ENCODE data around the gene PRSS48.

PRSS48 gene

GRCh38 chr4:151324124-151324751 is 47.3 kb downstream of the PRSS48 start:
- peaks cover 2% of the 10 kb centered on the region for H3K4me1 ChIP-seq (ENCODE audit: control insufficient read depth, insufficient read depth, low read length)
- H3K27me3 ChIP-seq (ENCODE audit: control insufficient read depth, insufficient read depth, low read length) = no peaks in the 10 kb centered on the region
- peak overlapping the region; percentile 73 for H3K4me3 ChIP-seq (ENCODE audit: low read length)
- H3K36me3 ChIP-seq (ENCODE audit: control insufficient read depth, insufficient read depth, low read length) = no peaks in the 10 kb centered on the region
- H3K9ac ChIP-seq (ENCODE audit: low read length) = no peak overlapping the region
- H3K27ac ChIP-seq (ENCODE audit: low read depth, low read length) = peak overlapping the region; percentile 83

DNA sequence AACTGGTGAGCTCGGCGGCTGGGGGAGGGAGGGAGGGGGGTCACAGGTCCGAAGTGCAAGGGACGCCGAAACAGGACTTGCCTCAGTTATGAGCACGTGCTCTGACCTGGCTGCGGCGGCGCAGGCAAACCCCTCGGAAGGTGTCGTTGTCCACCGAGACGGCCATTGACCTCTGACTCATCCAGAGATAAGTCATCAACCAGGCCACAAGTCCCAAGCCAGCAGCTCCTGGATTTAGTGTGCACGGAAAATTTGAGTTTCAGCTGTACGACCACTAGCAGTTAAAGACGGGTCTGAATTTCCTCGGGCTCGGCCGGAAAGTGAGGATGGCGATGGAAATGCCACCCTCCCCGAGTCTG is 47.8 kb downstream of the PRSS48 start:
- no peaks in the 10 kb centered on the region for H3K36me3 ChIP-seq (ENCODE audit: control insufficient read depth, insufficient read depth, low read length)
- peak overlapping the region; percentile 73 for H3K4me3 ChIP-seq (ENCODE audit: low read length)
- no peaks in the 10 kb centered on the region for H3K27me3 ChIP-seq (ENCODE audit: control insufficient read depth, insufficient read depth, low read length)
- peak overlapping the region; percentile 83 for H3K27ac ChIP-seq (ENCODE audit: low read depth, low read length)
- H3K9ac ChIP-seq (ENCODE audit: low read length) = peak overlapping the region; percentile 6
- H3K4me1 ChIP-seq (ENCODE audit: control insufficient read depth, insufficient read depth, low read length) = peaks cover 2% of the 10 kb centered on the region

DNA sequence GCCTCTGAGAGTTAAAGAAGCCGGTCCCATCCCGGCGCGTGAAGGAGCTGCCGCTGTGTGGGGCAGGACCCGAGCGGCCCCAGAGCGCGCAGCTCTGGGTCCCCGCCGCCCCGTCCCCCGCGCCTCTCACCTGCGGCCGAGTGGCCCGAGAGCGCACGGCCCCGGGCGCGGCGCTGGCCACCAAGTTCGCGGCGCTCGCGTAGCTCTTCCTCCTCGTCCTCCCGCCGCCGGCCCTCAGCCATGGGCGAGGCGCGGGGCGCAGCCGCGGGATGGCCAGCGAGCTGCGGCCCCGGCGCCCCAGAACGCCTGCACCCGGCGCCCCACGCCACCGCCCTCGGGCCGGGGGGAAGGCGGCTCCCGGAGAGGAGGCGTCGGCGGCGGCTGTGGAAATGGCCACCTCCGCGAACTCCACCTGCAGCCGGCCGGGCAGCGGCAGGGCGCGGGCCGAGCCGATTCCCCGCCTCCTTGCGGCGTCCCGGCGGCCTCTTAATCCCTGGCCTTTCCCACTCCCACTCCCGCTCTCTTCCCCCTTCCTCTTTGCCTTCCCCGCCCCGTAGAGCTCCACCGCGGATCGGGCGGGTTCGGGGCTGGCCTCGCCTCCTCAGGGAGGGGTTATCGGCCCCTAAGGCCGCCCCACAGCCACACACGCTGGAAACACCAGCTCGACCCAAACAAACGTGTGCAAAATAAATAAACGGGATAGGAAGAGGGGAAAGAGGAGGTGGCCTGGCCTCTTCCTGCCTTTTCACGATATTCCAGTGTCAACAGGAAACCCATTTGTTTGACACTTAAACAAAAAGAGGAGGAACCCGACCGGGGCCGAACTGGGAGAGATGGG is 48.4 kb downstream of the PRSS48 start, which contains the start of gene SH3D19:
SH3D19 (minus strand) TSS at position 495 of the 838 bp plus-strand sequence; CDS start at position 242, 253 bp downstream.
- Histone ChIP-seq H3K4me1 (ENCODE audit: control insufficient read depth, insufficient read depth, low read length) (peaks cover 2% of the 10 kb centered on the region), H3K27ac (ENCODE audit: low read depth, low read length) (peak within 1 kb of the TSS; percentile 83), H3K9ac (ENCODE audit: low read length) (peak within 1 kb of the TSS; percentile 26), H3K36me3 (ENCODE audit: control insufficient read depth, insufficient read depth, low read length) (no peaks in the 10 kb centered on the region), H3K27me3 (ENCODE audit: control insufficient read depth, insufficient read depth, low read length) (no peaks in the 10 kb centered on the region), H3K4me3 (ENCODE audit: low read length) (peak within 1 kb of the TSS; percentile 73)

GRCh38 chr4:151325949-151326246 is 48.9 kb downstream of the PRSS48 start:
- no peaks in the 10 kb centered on the region for H3K27me3 ChIP-seq (ENCODE audit: control insufficient read depth, insufficient read depth, low read length)
- peak overlapping the region; percentile 26 for H3K9ac ChIP-seq (ENCODE audit: low read length)
- H3K4me3 ChIP-seq (ENCODE audit: low read length) = peak overlapping the region; percentile 73
- peaks cover 2% of the 10 kb centered on the region for H3K4me1 ChIP-seq (ENCODE audit: control insufficient read depth, insufficient read depth, low read length)
- H3K27ac ChIP-seq (ENCODE audit: low read depth, low read length) = peak overlapping the region; percentile 83
- no peaks in the 10 kb centered on the region for H3K36me3 ChIP-seq (ENCODE audit: control insufficient read depth, insufficient read depth, low read length)

DNA sequence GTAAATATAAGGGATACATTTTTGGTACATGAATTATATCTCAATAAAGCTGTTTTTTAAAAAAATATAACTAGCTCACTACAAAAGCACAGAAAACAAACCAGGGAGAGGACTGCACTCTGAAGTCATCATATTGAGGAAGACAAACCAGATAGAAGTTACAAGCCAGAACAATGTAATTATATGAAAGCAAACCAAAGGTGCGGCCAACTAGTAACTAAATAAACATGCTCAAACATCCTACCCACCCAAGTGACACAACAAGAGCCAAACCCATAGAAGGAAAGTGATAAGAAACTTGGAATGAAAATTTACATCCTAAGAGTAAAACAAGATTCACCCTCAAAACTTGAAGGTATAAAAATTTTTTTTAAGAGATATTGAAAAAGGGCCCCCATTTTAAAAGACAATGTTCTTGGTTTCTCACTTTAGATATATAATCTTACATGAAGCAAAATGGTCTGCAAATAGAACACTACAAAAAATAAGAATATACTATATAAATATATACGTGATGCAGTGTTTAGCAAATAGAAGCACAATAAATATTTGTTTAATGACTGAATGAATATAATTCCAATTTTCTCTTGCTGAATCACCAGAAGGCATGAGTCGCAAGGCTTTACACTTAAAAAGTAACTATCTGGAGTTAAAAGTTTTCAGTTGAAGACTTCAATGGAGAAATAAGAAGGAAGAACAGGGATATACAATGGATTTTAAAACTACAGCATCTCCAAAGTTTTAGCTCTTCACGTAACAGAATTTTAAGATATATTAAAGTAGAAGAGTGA is 52.5 kb downstream of the PRSS48 start:
- H3K27ac ChIP-seq (ENCODE audit: low read depth, low read length) = no peak overlapping the region
- H3K4me3 ChIP-seq (ENCODE audit: low read length) = no peak overlapping the region
- no peaks in the 10 kb centered on the region for H3K27me3 ChIP-seq (ENCODE audit: control insufficient read depth, insufficient read depth, low read length)
- H3K36me3 ChIP-seq (ENCODE audit: control insufficient read depth, insufficient read depth, low read length) = no peaks in the 10 kb centered on the region
- no peak overlapping the region for H3K9ac ChIP-seq (ENCODE audit: low read length)
- H3K4me1 ChIP-seq (ENCODE audit: control insufficient read depth, insufficient read depth, low read length) = no peaks in the 10 kb centered on the region

DNA sequence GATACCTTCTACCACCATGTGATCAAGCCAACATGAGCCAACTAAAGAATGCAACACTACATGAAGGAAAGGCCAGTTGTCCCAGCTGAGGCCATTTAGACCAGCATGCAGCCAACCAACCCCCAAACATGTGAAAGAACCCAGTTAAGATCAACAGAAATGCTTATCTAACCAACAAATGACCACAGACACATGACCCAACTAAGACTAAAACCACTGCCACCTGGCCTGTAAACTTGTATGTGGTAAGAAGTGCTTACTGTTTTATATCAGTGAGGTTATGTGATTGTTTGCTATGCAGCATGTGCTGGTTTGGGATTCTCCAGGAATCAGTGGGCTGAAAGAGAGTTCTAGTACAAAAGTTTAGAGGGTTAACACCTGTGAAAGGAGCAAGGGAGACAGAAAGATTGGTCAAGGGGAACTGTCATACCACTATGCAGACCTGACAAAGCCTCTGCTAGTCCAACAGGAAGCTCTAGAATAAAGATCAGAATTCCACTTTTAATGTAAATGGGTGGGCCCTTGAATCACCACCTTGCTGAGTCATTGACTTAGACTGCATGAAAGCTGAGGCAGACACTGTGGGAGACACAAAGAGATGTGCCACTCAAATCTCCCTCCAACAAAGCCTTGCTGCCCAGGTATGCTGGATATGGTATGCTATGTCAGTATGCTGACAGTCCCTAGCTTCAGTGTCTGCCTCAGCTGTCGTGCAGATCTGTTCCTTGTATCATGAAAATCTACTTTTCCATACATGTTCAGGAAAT is 54.5 kb downstream of the PRSS48 start:
- no peaks in the 10 kb centered on the region for H3K4me1 ChIP-seq (ENCODE audit: control insufficient read depth, insufficient read depth, low read length)
- H3K4me3 ChIP-seq (ENCODE audit: low read length) = no peak overlapping the region
- H3K27me3 ChIP-seq (ENCODE audit: control insufficient read depth, insufficient read depth, low read length) = no peaks in the 10 kb centered on the region
- H3K36me3 ChIP-seq (ENCODE audit: control insufficient read depth, insufficient read depth, low read length) = no peaks in the 10 kb centered on the region
- H3K9ac ChIP-seq (ENCODE audit: low read length) = no peak overlapping the region
- no peak overlapping the region for H3K27ac ChIP-seq (ENCODE audit: low read depth, low read length)

DNA sequence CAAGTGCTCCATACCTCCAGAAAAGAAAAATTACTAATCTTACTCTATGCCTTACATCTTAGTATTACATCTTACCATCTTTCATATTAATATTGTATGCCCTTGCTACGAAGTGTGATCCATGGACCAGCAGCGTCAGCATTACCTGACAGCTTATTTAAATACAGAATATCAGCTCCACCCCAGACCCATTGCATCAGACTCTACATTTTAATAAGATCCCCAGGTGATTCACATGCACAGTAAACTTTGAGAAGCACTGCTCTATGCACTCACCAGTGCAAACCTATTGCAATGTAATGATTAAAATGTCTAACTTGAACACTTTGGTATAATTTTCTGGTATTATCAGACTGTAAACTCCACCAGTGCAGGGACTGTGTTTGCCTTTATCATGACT is 62.5 kb downstream of the PRSS48 start:
- Histone ChIP-seq H3K27me3 (ENCODE audit: control insufficient read depth, insufficient read depth, low read length) (no peaks in the 10 kb centered on the region), H3K36me3 (ENCODE audit: control insufficient read depth, insufficient read depth, low read length) (no peaks in the 10 kb centered on the region), H3K4me1 (ENCODE audit: control insufficient read depth, insufficient read depth, low read length) (no peaks in the 10 kb centered on the region), H3K27ac (ENCODE audit: low read depth, low read length) (no peak overlapping the region), H3K4me3 (ENCODE audit: low read length) (no peak overlapping the region), H3K9ac (ENCODE audit: low read length) (no peak overlapping the region)

- H3K27ac ChIP-seq (ENCODE audit: low read depth, low read length) = no peak overlapping the region
- no peaks in the 10 kb centered on the region for H3K27me3 ChIP-seq (ENCODE audit: control insufficient read depth, insufficient read depth, low read length)
- no peaks in the 10 kb centered on the region for H3K4me1 ChIP-seq (ENCODE audit: control insufficient read depth, insufficient read depth, low read length)
- no peak overlapping the region for H3K9ac ChIP-seq (ENCODE audit: low read length)
- no peak overlapping the region for H3K4me3 ChIP-seq (ENCODE audit: low read length)
- H3K36me3 ChIP-seq (ENCODE audit: control insufficient read depth, insufficient read depth, low read length) = no peaks in the 10 kb centered on the region
Measured at GRCh38 chr4:151340751-151341385, 63.9 kb downstream of the PRSS48 start.

Data from rectal smooth muscle tissue (tissue), 1 donor.